ENCODE measurements around the gene ADSS1.
A peak's percentile ranks its signal among the peaks of the same experiment; 100 is the strongest.

The ADSS1 gene

DNA sequence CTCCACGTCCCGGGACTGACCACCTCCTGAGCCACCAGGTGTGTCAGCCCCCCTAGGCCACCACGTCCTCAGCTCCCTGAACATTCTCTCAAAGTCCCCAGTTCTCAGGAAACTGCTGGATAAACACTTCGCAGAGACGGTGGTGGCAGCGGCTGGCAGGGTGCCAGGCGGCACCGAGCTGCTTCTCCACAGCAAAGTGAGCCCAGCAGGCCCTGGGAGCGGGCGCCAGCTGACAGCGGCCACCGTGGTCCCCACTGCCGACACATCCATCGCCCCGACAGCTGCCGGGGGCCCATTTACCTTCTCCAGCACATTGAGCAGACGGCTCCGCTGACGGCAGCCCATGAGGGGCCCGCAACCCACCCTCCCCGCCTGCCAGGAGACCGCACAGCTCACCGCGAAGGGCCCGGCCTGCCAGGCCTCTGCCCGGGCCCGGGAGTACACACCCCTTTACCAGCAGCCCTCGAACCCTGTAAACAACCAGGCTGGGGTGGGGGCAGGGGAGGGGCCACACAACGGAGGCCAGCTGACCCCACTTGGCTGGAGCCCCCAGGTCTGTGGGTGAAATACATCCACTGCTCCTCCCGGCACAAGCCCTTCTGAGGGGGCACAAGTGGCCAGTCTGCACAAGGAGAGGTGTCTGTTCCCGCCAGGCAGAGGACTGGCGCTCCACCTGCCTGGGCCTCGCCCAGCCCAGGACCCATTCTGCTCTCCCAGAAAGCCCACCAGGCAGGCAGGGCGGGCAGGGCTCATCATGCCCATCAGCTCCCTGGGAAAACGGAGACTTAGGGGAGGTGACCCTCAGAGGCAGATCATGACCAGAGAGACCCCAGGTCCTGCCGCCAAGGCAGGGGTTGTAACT lies 61.0 kb downstream of the ADSS1 start:
- DNase-seq = no peak

DNA sequence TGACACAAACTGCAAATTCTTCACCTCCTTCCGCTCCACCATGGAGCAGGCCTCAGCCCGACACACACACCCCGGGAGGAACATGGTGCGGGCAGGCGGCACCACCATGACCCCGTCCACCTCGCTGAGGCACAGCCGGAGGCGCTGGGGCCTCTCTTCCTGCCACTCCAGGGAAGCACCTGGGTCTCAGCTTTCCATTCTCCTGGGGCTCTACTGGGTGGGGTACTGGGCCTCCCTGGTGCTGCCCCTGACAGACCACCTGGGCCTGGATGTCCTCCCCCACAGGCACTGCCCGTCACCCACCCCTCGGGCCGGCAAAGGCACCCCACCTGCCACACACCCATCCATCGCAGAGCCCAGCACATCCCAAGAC lies 61.7 kb downstream of the ADSS1 start:
- DNase-seq = no peak

DNA sequence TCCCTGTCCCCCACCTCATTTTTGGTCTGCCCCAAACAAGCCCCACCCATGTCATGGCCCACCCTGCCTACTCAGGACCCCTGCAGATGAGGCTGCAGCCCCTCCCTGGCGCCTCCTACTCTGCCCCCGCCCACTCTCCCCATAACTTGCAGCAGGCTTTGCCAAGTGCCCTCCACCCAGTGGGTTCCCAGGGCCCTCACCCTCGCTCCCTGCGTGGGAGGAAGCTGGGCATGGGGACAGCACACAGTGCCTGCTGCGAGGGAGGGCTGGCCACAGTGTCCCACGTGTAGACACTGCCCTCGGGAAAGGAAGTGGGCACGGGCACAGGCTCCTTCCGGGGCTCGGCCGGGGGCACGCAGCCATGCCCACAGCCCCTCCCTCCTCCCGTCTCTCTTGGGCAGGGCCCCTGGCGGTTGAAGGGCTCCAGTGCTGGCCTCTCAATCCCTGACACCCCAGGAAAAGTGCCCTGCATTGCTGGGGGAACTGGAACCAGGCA lies 62.1 kb downstream of the ADSS1 start:
- DNase-seq = peak; percentile 57

DNA sequence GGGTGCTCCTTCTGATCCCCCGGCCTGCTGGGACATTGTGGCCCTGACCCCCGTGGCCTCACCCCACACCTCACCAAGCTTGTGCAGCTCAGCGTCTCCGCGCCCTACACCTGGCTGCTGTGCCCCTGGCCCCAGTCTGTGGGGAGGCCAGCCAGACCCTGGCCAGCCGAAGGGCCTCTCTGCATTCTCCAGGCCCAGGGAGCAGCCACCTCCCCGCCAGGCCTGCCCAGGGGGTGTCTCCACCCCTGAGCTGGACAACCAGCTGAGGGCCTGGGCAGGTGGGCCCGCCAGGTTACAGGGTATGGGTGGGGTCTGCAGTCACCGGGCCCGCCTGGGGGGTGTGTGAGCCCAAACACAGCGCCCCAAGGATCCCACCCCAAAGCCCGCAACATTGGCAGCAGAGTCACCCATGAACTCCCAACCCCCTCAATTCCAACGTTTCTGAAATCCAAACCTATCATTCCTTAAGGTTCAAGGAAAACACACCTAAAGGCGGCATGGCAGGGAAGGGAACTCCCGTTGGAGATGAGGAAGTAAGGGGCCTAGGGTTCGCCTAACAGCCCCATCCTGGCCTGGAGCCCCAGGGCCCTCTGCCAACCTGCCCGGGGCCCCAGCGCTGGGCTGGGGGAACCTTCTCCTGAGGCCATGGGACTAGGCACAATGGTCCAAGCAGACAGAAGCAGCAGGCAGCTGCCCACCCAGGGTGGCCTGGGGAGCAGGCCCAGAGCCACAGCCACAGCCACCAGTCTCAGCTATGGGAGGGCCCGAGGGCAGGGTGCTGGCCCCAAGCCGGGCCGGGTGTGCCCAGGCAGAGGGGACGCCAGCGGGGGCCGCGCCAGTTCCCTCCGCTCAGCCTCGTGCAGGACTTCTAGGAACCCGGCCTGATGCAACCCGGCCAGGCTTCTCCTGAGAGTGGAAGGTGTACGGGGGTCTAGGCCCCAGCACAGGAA lies 63.0 kb downstream of the ADSS1 start:
- no peak for DNase-seq

DNA sequence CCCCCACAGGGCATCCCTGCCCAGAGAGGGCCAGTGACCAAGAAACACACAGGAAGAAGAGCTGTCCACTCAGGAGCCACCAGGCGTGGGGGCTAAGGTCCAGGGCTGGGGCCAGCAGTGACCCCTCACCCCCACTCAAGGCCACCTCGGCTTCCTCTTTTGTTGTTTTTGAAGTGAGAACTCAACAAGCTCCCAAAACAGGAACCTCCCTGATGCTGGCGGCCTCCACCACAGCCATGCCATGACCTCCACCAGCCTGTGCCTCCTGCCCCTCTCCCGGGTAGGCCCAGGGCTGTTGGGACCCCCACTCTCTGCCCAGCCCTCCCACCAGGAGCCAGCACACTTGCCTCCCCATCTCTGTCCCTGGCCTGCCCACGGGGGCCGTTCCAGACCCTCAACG lies 63.7 kb downstream of the ADSS1 start:
- DNase-seq = no peak

DNA sequence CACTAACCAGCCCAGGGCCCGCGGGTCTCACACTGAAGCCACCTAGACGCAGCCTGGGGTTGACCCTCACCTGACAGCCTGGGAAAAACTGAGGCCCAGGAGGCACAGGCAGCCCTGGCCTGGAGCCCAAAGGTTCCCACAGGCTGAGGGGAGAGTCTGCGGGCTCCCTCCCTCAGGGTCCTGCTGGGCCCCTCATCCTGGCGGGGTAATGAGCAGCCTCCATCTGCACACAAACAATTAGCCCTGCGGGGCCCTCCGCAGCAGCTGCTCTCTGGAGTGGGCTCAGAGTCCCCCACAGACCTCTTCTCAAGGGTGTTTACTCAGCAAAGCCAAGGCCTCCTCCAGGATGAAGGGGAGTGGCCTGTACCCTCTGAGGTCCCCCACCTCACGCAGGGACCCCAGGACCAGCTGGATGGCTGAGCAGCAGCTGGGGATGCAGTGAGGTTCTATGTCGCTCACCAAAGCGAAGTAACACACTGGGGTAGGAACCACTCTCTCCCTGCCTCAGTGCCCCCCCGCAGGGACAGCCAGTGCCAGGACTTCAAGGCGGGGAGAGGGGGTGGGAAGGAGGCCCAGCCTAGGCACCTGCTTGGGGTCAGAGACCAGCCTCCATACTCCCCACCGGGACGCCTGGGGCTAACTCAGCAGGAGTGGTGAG lies 64.3 kb downstream of the ADSS1 start:
- DNase-seq = no peak

DNA sequence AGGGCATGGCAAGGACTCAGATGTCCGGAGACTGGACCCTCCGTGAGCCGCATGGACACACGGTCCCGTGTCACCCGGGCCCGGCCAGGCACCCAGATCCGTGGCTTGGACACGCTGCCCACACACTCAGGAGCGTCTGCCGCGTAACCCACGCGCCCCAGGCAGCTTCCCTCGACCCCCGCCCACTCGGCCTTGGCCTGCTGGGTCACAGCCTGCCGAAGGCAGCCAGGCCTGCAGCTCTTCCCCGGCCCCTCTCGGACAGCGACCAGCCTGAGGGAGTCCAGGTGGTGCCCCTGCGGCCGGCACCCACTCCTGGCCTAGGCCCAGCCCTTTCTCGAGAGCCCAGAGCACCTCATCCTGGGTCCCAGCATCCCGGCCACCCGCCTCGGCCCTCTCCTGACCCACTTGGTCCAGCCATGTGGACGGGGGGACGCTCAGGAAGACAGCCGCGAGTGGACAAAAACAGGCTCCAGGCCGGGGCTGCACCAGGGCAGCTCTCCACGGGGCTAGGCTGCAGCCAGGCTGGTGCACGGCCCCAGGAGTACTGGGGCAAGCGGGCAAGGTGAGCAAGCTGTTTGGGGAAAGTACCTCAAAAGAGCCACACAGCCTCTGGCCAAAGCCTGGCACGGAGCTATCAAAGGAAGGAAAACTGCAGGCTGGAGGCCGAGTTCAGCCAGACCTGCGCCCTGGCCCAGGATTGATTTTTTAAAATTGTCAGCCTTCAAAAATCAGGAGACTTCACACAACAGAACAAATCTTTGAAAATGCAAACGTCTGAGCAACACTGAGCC lies 65.0 kb downstream of the ADSS1 start:
- no peak for DNase-seq

DNA sequence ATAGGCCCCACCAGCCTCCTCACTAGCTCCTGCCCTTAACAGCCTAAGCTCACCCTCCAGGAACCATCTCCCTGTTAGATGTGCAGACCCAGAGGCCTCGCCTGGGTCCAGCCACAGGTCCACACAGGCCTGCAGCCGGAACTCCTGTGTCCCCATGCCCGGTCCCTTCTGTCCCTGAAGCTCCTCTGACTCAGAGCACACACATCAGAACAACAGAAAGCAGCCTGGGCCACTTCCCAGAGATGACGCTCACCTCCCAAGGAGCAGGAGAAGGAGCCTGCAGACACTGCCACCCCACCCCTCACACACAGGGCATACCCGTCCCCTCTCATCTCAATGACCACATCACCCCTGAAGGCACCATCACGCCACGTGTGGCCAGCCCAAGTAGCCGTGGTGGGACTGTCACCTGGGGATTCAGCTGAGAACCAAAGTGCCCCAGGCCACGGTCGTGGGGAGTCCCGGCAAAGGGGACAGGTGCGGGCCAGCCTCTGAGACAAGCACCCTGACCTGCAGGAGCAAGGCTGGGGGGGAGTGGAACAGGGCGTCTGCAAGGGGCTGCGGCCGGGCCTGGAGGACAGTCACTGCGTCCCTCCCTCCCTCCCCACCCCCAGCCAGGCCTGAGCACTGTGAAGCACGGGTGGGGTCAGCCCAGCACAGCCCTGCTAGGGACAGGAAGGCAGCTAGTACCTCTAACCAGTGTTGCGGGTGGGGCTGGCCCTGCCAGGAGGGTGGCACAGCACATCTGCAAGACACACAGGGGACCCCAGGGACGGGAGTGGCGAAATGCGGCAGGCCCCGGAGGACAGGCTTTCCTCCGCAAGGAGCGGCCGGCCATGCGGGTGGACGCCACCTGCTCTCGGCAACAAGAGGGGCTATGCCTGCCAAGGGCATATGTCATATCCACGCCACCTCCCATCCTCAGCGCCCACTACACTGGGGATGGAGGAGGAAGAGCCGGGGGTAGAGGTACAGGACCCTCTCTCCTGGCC lies 66.0 kb downstream of the ADSS1 start:
- DNase-seq = no peak

DNA sequence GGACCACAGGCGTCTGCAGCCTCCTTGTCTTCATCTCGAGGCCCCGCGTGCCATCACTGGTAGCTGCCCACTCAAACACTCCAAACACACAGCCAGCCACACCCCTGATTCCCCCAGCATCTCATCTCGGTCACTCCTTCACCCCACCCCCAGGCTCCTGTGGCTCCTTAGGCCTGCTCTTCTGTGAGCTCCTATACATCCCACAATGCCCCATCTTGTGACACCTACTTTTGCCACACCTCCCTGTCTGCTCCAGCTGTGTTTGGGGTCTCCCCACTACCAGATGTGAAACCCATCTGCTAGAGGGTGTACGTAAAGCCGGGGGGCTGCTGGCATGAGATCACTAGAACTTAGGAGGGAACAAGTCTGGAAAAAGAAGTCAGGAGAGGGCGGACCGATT lies 67.4 kb downstream of the ADSS1 start:
- DNase-seq = no peak

DNA sequence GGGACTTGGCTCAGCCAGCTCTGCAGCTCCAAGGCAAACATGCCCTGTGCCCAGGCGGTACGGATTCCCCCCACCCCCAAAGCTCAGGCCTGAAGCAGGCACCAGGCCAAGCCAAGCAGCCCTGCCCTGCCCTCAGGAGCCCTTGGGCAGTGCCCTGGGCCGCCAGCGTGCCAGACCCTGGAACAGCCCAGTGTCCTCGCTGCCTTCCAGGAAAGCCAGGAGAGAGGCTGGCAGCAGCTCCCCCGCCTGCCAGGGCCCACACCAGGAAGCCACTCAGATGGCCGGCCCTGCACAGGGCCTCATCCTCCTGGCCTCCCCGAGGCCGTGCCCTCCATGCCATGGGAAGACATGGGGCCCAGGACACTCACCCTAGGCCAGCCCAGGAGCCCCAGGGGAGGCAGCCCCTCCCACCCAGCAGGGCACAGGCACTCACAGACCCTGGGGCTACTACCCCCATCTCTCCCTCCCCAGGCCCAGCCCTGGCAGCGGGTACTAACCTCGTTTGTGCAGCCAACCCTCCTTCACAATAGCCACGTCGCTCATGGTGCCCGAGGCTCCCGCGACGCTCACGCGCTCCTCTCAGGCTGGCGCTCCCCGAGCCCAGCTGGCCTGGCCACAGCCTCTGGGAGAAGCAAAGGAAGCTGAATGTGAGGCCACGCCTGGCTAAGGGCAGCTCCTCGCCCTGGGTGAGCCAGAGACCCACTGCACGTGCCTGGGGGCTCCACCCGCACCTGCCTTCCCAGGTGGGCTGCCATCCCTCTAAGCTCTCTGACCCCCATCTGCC lies 68.3 kb downstream of the ADSS1 start:
- no peak for DNase-seq

DNA sequence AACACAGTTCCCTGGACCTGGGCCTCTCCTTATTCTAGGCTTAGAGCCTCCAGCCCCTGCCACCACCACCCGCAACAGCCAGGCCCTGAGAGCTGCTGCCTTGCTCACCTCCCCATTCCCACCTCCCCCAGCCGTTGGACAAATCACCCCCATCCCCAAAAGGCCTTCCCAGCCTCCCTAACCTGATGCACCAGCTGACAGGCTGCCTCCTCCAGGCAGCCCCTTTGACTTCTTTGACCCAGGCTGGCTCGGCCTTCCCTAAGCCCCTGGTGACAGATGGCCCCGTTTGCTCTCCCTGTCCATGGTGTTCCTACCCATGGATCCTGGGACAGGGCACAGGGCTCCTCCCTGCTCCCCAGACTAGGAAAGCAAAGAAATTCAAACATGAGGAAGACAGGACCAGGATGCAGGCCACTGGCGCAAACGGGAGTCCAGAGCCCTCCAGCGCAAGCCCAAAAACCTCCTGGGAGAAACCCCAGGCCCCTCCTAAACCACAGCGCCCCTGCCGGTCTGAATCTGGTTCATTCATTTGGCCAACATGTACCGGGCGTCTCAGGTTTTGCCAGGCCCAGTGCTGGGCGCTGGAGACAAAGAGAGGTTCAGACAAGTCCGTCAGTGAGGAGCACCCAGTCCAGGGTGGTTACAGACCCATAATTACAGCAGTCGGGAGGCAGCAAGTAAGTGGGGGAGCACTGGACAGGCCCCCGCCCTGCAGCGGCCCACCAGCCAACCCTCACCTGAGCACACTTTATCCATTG lies 69.1 kb downstream of the ADSS1 start:
- DNase-seq = no peak

DNA sequence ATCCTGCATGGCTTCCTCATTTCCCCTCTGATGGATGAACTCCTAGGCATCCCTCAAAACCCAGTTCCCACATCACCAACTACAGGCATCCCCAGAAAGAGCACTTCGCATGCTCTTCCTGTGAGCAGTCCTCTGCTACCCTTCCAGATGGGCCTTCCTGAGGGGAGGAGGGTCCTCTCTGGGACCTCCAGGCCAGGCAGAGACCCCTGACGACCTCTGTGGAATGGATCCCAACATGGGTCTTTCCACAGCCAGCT lies 69.6 kb downstream of the ADSS1 start:
- DNase-seq = no peak

DNA sequence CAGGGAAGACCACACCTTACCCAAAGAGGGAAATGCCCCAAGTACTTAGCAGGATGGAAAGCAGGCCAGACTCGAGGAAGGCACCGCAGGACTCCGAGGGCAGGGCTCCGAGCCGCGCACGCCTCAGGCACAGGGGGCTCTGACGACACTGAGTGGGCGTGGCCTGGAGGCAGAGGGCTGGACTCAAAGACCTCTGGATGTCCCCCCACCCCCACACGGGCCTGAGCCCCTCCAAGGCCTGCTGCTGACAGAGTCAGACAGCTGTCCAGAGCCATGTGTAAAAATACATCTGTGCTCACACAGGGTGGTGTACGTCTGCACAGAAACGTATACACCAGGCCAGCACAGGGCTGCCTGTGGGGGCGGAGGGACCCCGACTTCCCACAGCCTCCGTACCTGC lies 70.1 kb downstream of the ADSS1 start:
- DNase-seq = peak; percentile 57

DNA sequence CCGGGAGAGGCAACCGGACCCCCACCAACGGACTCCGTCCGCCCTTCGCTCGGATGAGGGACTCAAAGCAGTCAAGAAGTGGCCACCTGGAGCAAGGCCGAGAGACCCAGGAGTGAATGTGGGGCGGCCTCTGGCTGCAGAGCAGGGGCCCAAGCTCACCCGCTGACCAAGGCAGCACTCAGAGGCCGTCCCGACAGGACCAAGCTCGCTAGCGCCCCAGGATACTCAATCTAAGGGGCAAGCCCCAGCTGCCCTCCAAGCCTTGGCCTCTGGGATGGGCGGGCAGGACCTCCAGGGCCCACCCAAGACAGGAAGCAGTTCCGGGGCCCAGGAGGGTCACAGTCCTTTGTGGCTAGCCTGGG lies 70.6 kb downstream of the ADSS1 start:
- peak; percentile 24 for DNase-seq

DNA sequence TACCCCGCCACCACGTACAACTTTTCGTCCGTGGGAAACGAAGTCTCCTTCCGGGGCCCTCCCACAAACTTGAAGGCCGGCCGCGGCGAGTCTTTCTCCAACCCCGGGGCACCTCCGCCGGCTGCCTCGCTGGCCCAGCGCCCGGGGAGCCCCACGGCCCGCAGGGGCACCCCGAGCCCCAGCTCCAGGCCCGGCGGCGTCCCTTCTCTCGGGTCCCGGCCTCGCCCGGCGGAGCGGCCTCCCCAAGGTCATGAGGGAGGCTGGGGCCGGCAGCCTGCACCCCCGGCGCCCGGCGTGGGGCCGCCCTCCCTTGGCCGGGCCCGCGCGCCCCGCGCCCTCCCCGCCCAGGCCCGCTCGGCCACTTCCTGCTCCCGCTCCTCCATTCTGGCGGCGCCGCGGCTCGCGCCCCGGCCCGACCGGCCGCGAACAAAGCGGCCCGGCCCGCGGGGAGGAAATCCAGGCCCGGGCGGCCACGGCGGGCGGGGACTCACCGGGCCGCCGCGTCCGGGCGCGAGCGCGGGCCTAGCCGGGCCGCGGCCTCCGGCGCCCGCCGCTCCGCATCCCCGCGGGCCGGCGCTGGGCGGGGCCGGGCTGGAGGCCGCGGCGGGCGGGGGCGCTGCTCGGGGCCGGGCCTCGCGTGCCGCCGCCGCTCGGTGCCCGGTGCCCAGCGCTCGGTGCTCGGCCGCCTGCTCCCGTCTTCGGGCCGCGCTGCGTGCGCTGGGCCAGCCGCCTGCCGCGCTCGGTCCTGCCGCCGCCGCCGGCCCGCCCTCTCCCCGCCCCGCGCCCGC lies 71.2 kb downstream of the ADSS1 start, which contains the start of gene AKT1:
AKT1 (minus strand) TSS at position 756 of the 788 bp plus-strand sequence. CDS start 3,105 bp downstream, outside the sequence.
- no peak for DNase-seq

DNA sequence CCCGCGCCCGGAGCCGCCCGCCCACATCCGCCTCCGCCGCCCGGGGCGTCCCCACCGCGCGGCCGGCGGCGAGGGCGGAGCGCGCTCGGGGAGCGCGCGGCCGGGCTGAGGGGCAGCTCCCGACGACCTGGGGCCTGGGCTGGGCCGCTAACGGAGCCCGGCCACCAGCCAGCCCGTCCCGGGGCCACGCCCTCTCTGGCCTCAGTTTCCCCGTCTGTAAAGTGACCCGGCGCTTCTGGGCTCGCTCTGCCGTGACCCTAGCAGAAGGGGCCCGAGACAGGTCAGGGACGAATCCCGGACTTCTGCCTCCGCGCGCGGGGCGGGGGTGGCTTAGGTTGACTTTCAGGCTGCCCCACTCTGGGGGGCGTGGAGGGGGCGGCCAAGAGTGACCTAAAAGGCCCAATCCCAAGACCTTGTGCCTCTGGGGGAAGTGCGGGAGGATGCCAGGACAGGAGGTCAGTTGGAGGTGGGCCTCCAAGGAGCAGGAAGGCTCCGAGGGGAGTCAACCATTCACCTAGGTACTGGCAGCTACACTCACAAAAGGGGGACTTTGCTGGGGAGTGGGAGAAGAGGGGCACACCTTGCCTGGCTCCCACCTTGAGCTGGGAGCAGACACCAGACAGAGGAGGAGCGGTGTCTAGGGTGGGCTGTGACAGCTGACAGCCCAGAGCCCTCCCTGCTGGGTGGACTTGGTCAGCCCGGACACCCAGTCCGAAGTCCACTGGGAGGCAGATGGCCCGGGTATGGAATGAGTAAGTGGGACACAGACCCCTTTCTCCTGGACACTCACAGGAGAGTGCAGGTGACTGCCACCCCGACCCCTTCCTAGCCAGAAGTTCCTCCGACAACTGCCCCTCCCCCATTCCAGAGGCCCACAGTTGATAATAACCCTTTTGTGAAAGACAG lies 72.0 kb downstream of the ADSS1 start:
- peak; percentile 39 for DNase-seq

DNA sequence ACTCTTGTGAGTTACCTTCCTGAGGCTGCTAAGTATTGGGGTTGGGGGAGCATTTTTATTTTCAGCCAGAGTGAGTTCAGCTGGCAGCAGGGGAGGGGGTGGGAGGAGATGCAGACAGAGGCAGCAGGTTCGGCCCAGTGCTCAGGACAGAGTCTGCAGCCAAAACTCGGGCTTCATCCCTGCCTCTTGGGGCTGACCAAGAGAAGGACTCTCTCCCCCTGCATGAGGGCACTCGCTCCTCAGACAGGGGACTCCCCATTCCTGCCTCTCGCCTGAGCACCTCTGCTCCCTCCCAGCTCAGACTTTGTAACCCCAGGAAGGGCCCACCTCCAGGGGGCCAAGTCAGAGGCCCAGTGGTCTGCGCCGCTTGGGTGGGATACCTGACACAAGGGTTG lies 72.7 kb downstream of the ADSS1 start:
- DNase-seq = no peak
